ENCODE data around the gene MEPCE.

Gene MEPCE

GRCh38 chr7:100386940-100387339 lies 42.7 kb upstream of the MEPCE start:
- no peak overlapping the region for H2AFZ ChIP-seq (ENCODE audit: low read depth)
- H3K79me2 ChIP-seq (ENCODE audit: insufficient read depth, low read depth), result no peaks in the 10 kb centered on the region
- no peak for TF ChIP-seq CTCF (conservative IDR thresholded peaks at IDR 0.05; ENCODE audit: low read depth, low read length)
- H3K4me1 ChIP-seq (ENCODE audit: low read depth, poor library complexity, severe bottlenecking), result no peaks in the 10 kb centered on the region
- no peak overlapping the region for H3K4me2 ChIP-seq
- H3K9ac ChIP-seq, result no peak overlapping the region
- H3K27me3 ChIP-seq (ENCODE audit: insufficient read depth, low read depth), result no peaks in the 10 kb centered on the region; the same call in 1 of the 2 replicates
- no peaks in the 10 kb centered on the region for H4K20me1 ChIP-seq (ENCODE audit: insufficient read depth)
- no peaks in the 10 kb centered on the region for H3K36me3 ChIP-seq (ENCODE audit: insufficient read depth)
- H3K27ac ChIP-seq, result no peak overlapping the region
- H3K4me3 ChIP-seq (IDR thresholded peaks at IDR 0.05; ENCODE audit: insufficient read depth, low read depth, low read length), result no peak overlapping the region

- Histone ChIP-seq H4K20me1 (ENCODE audit: insufficient read depth) (no peaks in the 10 kb centered on the region), H2AFZ (ENCODE audit: low read depth) (no peak overlapping the region), H3K4me1 (ENCODE audit: low read depth, poor library complexity, severe bottlenecking) (no peaks in the 10 kb centered on the region), H3K79me2 (ENCODE audit: insufficient read depth, low read depth) (no peaks in the 10 kb centered on the region), H3K36me3 (ENCODE audit: insufficient read depth) (no peaks in the 10 kb centered on the region), H3K27ac (no peak overlapping the region), H3K4me3 (IDR thresholded peaks at IDR 0.05; ENCODE audit: insufficient read depth, low read depth, low read length) (no peak overlapping the region), H3K27me3 (ENCODE audit: insufficient read depth, low read depth) (no peaks in the 10 kb centered on the region; the same call in 1 of the 2 replicates), H3K9ac (no peak overlapping the region), H3K4me2 (no peak overlapping the region)
- TF ChIP-seq CTCF (conservative IDR thresholded peaks at IDR 0.05; ENCODE audit: low read depth, low read length), result no peak
Measured at GRCh38 chr7:100387695-100388094, 41.9 kb upstream of the MEPCE start.

- H3K36me3 ChIP-seq (ENCODE audit: insufficient read depth), result no peaks in the 10 kb centered on the region
- no peaks in the 10 kb centered on the region; the same call in 1 of the 2 replicates for H3K27me3 ChIP-seq (ENCODE audit: insufficient read depth, low read depth)
- H4K20me1 ChIP-seq (ENCODE audit: insufficient read depth), result no peaks in the 10 kb centered on the region
- no peak overlapping the region for H2AFZ ChIP-seq (ENCODE audit: low read depth)
- H3K27ac ChIP-seq, result no peak overlapping the region
- TF ChIP-seq CTCF (conservative IDR thresholded peaks at IDR 0.05; ENCODE audit: low read depth, low read length), result no peak
- peaks cover 2% of the 10 kb centered on the region for H3K4me1 ChIP-seq (ENCODE audit: low read depth, poor library complexity, severe bottlenecking)
- no peak overlapping the region for H3K9ac ChIP-seq
- H3K4me3 ChIP-seq (IDR thresholded peaks at IDR 0.05; ENCODE audit: insufficient read depth, low read depth, low read length), result no peak overlapping the region
- H3K4me2 ChIP-seq, result no peak overlapping the region
- H3K79me2 ChIP-seq (ENCODE audit: insufficient read depth, low read depth), result no peaks in the 10 kb centered on the region
Measured at GRCh38 chr7:100389437-100390088, 40.1 kb upstream of the MEPCE start.

GRCh38 chr7:100390286-100391009 lies 39.2 kb upstream of the MEPCE start:
- H3K36me3 ChIP-seq (ENCODE audit: insufficient read depth), result no peaks in the 10 kb centered on the region
- peaks cover 5% of the 10 kb centered on the region; the same call in 1 of the 2 replicates for H3K27me3 ChIP-seq (ENCODE audit: insufficient read depth, low read depth)
- peaks cover 7% of the 10 kb centered on the region for H3K4me1 ChIP-seq (ENCODE audit: low read depth, poor library complexity, severe bottlenecking)
- no peak overlapping the region for H3K4me3 ChIP-seq (IDR thresholded peaks at IDR 0.05; ENCODE audit: insufficient read depth, low read depth, low read length)
- no peak overlapping the region for H3K4me2 ChIP-seq
- no peaks in the 10 kb centered on the region for H3K79me2 ChIP-seq (ENCODE audit: insufficient read depth, low read depth)
- no peak overlapping the region for H3K9ac ChIP-seq
- H4K20me1 ChIP-seq (ENCODE audit: insufficient read depth), result no peaks in the 10 kb centered on the region
- no peak overlapping the region for H2AFZ ChIP-seq (ENCODE audit: low read depth)
- H3K27ac ChIP-seq, result no peak overlapping the region
- TF ChIP-seq CTCF (conservative IDR thresholded peaks at IDR 0.05; ENCODE audit: low read depth, low read length), result no peak
